Caco-2 (cell line): ENCODE data around the gene NDST3. TPM values are rescaled to one million over a fixed set of nuclear protein-coding genes. Genes with fewer than 3 reads are reported as not detected.

ENCODE experiments used
- BruUV-seq: library from RNA; stranded (reverse); fragments of 400-500 nt; replicated peaks from 2 replicates; lab custom pipeline; 2021; lab: Mats Ljungman, UMichigan
- CTCF ChIA-PET: fragments of 300-600 bp; sonication (Branson Sonifier 250); formaldehyde crosslinking; loops from one replicate; lab custom pipeline; 2022; ENCODE audit warnings: antibody characterized with exemption; lab: Charles Lee
- POLR2A ChIA-PET: fragments of 300-600 bp; sonication (Branson Sonifier 250); formaldehyde crosslinking; loops from one replicate; lab custom pipeline; 2022; ENCODE audit warnings: antibody characterized with exemption; lab: Charles Lee
- DNase-seq, 2 experiments: peaks; one replicate each; pipeline versions ENCODE4 v3.0.0 to v3.0.0-alpha.2; 2020 to 2022
- H3K27me3 ChIP-seq: replicated peaks from 2 replicates; pipeline ENCODE4 v1.6.0; 2011; ENCODE audit warnings: low read length; ENCODE audit not compliant: control insufficient read depth, insufficient read depth
- H3K36me3 ChIP-seq: 2 replicates; pipeline ENCODE4 v1.5.1; 2011; ENCODE audit warnings: low read length; ENCODE audit not compliant: control insufficient read depth, insufficient read depth
- H3K4me1 ChIP-seq: fragments of 250-450 bp; sonication (Bioruptor Pico); 2 replicates; pipeline ENCODE4 v1.5.1; 2020; ENCODE audit warnings: mild to moderate bottlenecking
- H3K4me3 ChIP-seq: 2 replicates; pipeline ENCODE4 v1.5.1; 2011; ENCODE audit warnings: low read depth, mild to moderate bottlenecking, control low read depth, low read length
- H3K9me3 ChIP-seq: fragments of 250-450 bp; sonication (Bioruptor Pico); 2 replicates; pipeline ENCODE4 v1.5.1; 2020; ENCODE audit warnings: mild to moderate bottlenecking, moderate library complexity
- H3K27ac Mint-ChIP-seq: one replicate; pipeline ENCODE4 v1.8.0; 2022; ENCODE audit warnings: mixed read lengths; ENCODE audit not compliant: unreplicated experiment
- H3K27me3 Mint-ChIP-seq: one replicate; pipeline ENCODE4 v1.8.0; 2022; ENCODE audit warnings: mixed read lengths; ENCODE audit not compliant: insufficient read depth, unreplicated experiment
- H3K36me3 Mint-ChIP-seq: one replicate; pipeline ENCODE4 v1.8.0; 2022; ENCODE audit warnings: mild to moderate bottlenecking, mixed read lengths; ENCODE audit not compliant: insufficient read depth, unreplicated experiment
- H3K4me1 Mint-ChIP-seq: one replicate; pipeline ENCODE4 v1.8.0; 2022; ENCODE audit warnings: low read depth, mixed read lengths; ENCODE audit not compliant: unreplicated experiment
- H3K4me3 Mint-ChIP-seq: one replicate; pipeline ENCODE4 v1.8.0; 2022; ENCODE audit warnings: mild to moderate bottlenecking, moderate library complexity, mixed read lengths; ENCODE audit not compliant: unreplicated experiment
- H3K9me3 Mint-ChIP-seq: one replicate; pipeline ENCODE4 v1.8.0; 2022; ENCODE audit warnings: mixed read lengths; ENCODE audit not compliant: unreplicated experiment
- CTCF ChIP-seq, 2 experiments: fragments of 200-600 bp in 1 of 2; IDR thresholded peaks; 1 replicate in 1 of 2; 2 replicates in 1 of 2; pipeline versions ENCODE4 v1.5.1 to v1.8.0; 2011 to 2022; ENCODE audit warnings: antibody characterized with exemption in 1 of 2, control low read depth in 1 of 2, inconsistent platforms in 1 of 2, low read depth in 1 of 2, low read length in 1 of 2, mild to moderate bottlenecking in 1 of 2, moderate library complexity in 1 of 2; ENCODE audit not compliant: insufficient read depth in 1 of 2, severe bottlenecking in 1 of 2, unreplicated experiment in 1 of 2
- intact Hi-C: fragments of 100-400 bp; cut with micrococcal nuclease; formaldehyde crosslinking; loops from one replicate; pipeline ENCODE4 v1.10.0; 2022; ENCODE audit not compliant: unreplicated experiment
- total RNA-seq: library from RNA; stranded (reverse); gene quantifications from 2 replicates; pipeline ENCODE4 v1.2.3, GENCODE V29; 2022

Gene NDST3
- total RNA-seq, 1 experiment from 2014 or later = not detected

- H3K4me3 ChIP-seq = no peak overlapping the region
- no peaks in the 10 kb centered on the region for H3K36me3 ChIP-seq
- no peaks in the 10 kb centered on the region for H3K9me3 Mint-ChIP-seq
- H3K27me3 ChIP-seq = no peaks in the 10 kb centered on the region
- ChIA-PET POLR2A (no interaction called here), CTCF (no interaction called here)
- H3K27me3 Mint-ChIP-seq = no peaks in the 10 kb centered on the region
- intact Hi-C loops = no loop called here
- H3K4me1 Mint-ChIP-seq = no peaks in the 10 kb centered on the region
- H3K36me3 Mint-ChIP-seq = no peaks in the 10 kb centered on the region
- no peaks in the 10 kb centered on the region for H3K4me1 ChIP-seq
- no peak overlapping the region for H3K4me3 Mint-ChIP-seq
- no peak overlapping the region for H3K27ac Mint-ChIP-seq
- no peaks in the 10 kb centered on the region for H3K9me3 ChIP-seq
- no peak for TF ChIP-seq CTCF (IDR thresholded peaks at IDR 0.05; ENCODE audit: insufficient read depth in 1 of 2, low read depth in 1 of 2, low read length in 1 of 2, severe bottlenecking in 1 of 2, unreplicated experiment in 1 of 2)
- no TSS peak for BruUV-seq
- DNase-seq = no peak
Observed at GRCh38 chr4:118012142-118012541, 22.1 kb upstream of the NDST3 start.

- no peaks in the 10 kb centered on the region for H3K36me3 ChIP-seq
- H3K4me1 ChIP-seq = no peaks in the 10 kb centered on the region
- intact Hi-C loops = no loop called here
- H3K36me3 Mint-ChIP-seq = no peaks in the 10 kb centered on the region
- no peaks in the 10 kb centered on the region for H3K27me3 Mint-ChIP-seq
- ChIA-PET CTCF (no interaction called here), POLR2A (no interaction called here)
- H3K4me3 ChIP-seq = no peak overlapping the region
- H3K4me1 Mint-ChIP-seq = no peaks in the 10 kb centered on the region
- BruUV-seq = no TSS peak
- no peak for TF ChIP-seq CTCF (IDR thresholded peaks at IDR 0.05; ENCODE audit: insufficient read depth in 1 of 2, low read depth in 1 of 2, low read length in 1 of 2, severe bottlenecking in 1 of 2, unreplicated experiment in 1 of 2)
- H3K4me3 Mint-ChIP-seq = no peak overlapping the region
- H3K9me3 Mint-ChIP-seq = no peaks in the 10 kb centered on the region
- no peak for DNase-seq
- H3K9me3 ChIP-seq = no peaks in the 10 kb centered on the region
- H3K27me3 ChIP-seq = no peaks in the 10 kb centered on the region
- no peak overlapping the region for H3K27ac Mint-ChIP-seq
Observed at GRCh38 chr4:118014831-118015230, 19.5 kb upstream of the NDST3 start.

GRCh38 chr4:118018381-118019145 lies 15.7 kb upstream of the NDST3 start:
- no peaks in the 10 kb centered on the region for H3K4me1 ChIP-seq
- H3K27ac Mint-ChIP-seq = no peak overlapping the region
- no peaks in the 10 kb centered on the region for H3K36me3 ChIP-seq
- no peak overlapping the region for H3K4me3 ChIP-seq
- BruUV-seq = no TSS peak
- H3K9me3 ChIP-seq = no peaks in the 10 kb centered on the region
- H3K9me3 Mint-ChIP-seq = no peaks in the 10 kb centered on the region
- H3K27me3 Mint-ChIP-seq = no peaks in the 10 kb centered on the region
- H3K36me3 Mint-ChIP-seq = no peaks in the 10 kb centered on the region
- intact Hi-C loops = no loop called here
- POLR2A ChIA-PET = no interaction called here
- no peaks in the 10 kb centered on the region for H3K4me1 Mint-ChIP-seq
- TF ChIP-seq CTCF (IDR thresholded peaks at IDR 0.05; ENCODE audit: insufficient read depth in 1 of 2, low read depth in 1 of 2, low read length in 1 of 2, severe bottlenecking in 1 of 2, unreplicated experiment in 1 of 2) = no peak
- DNase-seq = no peak
- CTCF ChIA-PET = no interaction called here
- no peak overlapping the region for H3K4me3 Mint-ChIP-seq
- H3K27me3 ChIP-seq = no peaks in the 10 kb centered on the region
